ENCODE measurements around the gene RBM34.

- TF ChIP-seq CTCF (conservative IDR thresholded peaks at IDR 0.05): no peak
- no peak for TF ChIP-seq EZH2 (IDR thresholded peaks at IDR 0.05; ENCODE audit: low read depth)
Measured at GRCh38 chr1:235181561-235182245, 20.7 kb upstream of the RBM34 start.

All from PC-9 (cell line).